HEK293 (cell line): Measurements from ENCODE around the gene MMD2.

ENCODE experiments used
- CTCF ChIP-seq: fragments of 450-650 bp; formaldehyde crosslinking; IDR thresholded peaks from 2 replicates; pipeline ENCODE4 v1.5.1; 2016; ENCODE audit warnings: missing biosample characterization, missing genetic modification characterization
- HIC1 ChIP-seq: fragments of 450-650 bp; formaldehyde crosslinking; IDR thresholded peaks from 2 replicates; pipeline ENCODE4 v1.5.1; 2016; ENCODE audit warnings: missing biosample characterization, missing genetic modification characterization
- KLF17 ChIP-seq: fragments of 450-650 bp; formaldehyde crosslinking; IDR thresholded peaks from 2 replicates; pipeline ENCODE4 v1.5.1; 2016; ENCODE audit warnings: missing biosample characterization, missing genetic modification characterization
- MZF1 ChIP-seq: fragments of 450-650 bp; formaldehyde crosslinking; IDR thresholded peaks from 2 replicates; pipeline ENCODE4 v1.5.1; 2017; ENCODE audit warnings: missing biosample characterization, missing genetic modification characterization, borderline replicate concordance
- ZBTB26 ChIP-seq: fragments of 450-650 bp; formaldehyde crosslinking; optimal IDR thresholded peaks from 2 replicates; pipeline ENCODE3; 2016; ENCODE audit warnings: missing biosample characterization, mild to moderate bottlenecking, missing genetic modification characterization
- ZNF311 ChIP-seq: fragments of 450-650 bp; formaldehyde crosslinking; IDR thresholded peaks from 2 replicates; pipeline ENCODE4 v1.5.1; 2017; ENCODE audit warnings: missing biosample characterization, missing genetic modification characterization, borderline replicate concordance
- ZNF510 ChIP-seq: fragments of 450-650 bp; formaldehyde crosslinking; IDR thresholded peaks from 2 replicates; pipeline ENCODE4 v1.5.1; 2018; ENCODE audit warnings: mild to moderate bottlenecking, missing genetic modification characterization, missing biosample characterization; ENCODE audit not compliant: insufficient replicate concordance
- ZNF548 ChIP-seq: fragments of 450-650 bp; formaldehyde crosslinking; IDR thresholded peaks from 2 replicates; pipeline ENCODE4 v1.5.1; 2016; ENCODE audit warnings: missing biosample characterization, missing genetic modification characterization
- ZNF843 ChIP-seq: fragments of 450-650 bp; formaldehyde crosslinking; IDR thresholded peaks from 2 replicates; pipeline ENCODE4 v1.5.1; 2016; ENCODE audit warnings: missing biosample characterization, missing genetic modification characterization

GRCh38 chr7:4895766-4896165 is 63.2 kb downstream of the MMD2 start:
- TF ChIP-seq HIC1 (tag by site-specific recombination), result no peak
- TF ChIP-seq KLF17 (tag by site-specific recombination), result no peak
- no peak for TF ChIP-seq CTCF
- TF ChIP-seq ZNF548 (tag by site-specific recombination), result no peak
- no peak for TF ChIP-seq ZNF311 (tag by site-specific recombination)
- no peak for TF ChIP-seq ZNF843 (tag by site-specific recombination)
- TF ChIP-seq MZF1 (tag by site-specific recombination), result no peak
- TF ChIP-seq ZBTB26, result no peak
- no peak for TF ChIP-seq ZNF510
